Fibroblast of villous mesenchyme (primary cell): ENCODE measurements around the gene AMMECR1. TPM values are rescaled to one million over a fixed set of nuclear protein-coding genes. Genes with fewer than 3 reads are reported as not detected.

ENCODE experiments used
- DNase-seq: peaks from one replicate; pipeline ENCODE4 v3.0.0-alpha.2; 2010; ENCODE audit warnings: low read depth
- H3K4me3 ChIP-seq: 2 replicates; pipeline ENCODE4 v1.5.1; 2011; ENCODE audit warnings: low read depth, mild to moderate bottlenecking, low read length
- total RNA-seq: library from RNA; depleted of rRNA; stranded (reverse); fragments of >200 nt; gene quantifications from 2 replicates; pipeline ENCODE4 v1.2.3, GENCODE V29; 2012
- TF ChIP-seq, protein P1 (sequence below): IDR thresholded peaks from 2 replicates; pipeline ENCODE4 v1.5.1; 2012; ENCODE audit warnings: low read depth, mild to moderate bottlenecking, low read length; ENCODE audit not compliant: insufficient read depth

AMMECR1 gene
- total RNA-seq: 21.6 and 24.8 TPM in 2 replicates

GRCh38 chrX:110317820-110318663 is at the start of gene AMMECR1:
Gene AMMECR1, minus strand, starts transcription at chrX:110318085. Its CDS starts 14 bp downstream, at chrX:110318071.
- peak within 1 kb of the TSS; percentile 83 for H3K4me3 ChIP-seq
- TF ChIP-seq, protein P1, sequence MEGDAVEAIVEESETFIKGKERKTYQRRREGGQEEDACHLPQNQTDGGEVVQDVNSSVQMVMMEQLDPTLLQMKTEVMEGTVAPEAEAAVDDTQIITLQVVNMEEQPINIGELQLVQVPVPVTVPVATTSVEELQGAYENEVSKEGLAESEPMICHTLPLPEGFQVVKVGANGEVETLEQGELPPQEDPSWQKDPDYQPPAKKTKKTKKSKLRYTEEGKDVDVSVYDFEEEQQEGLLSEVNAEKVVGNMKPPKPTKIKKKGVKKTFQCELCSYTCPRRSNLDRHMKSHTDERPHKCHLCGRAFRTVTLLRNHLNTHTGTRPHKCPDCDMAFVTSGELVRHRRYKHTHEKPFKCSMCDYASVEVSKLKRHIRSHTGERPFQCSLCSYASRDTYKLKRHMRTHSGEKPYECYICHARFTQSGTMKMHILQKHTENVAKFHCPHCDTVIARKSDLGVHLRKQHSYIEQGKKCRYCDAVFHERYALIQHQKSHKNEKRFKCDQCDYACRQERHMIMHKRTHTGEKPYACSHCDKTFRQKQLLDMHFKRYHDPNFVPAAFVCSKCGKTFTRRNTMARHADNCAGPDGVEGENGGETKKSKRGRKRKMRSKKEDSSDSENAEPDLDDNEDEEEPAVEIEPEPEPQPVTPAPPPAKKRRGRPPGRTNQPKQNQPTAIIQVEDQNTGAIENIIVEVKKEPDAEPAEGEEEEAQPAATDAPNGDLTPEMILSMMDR: no peak
- DNase-seq: peak; percentile 80

- TF ChIP-seq, protein P1: no peak
- no peak for DNase-seq
- H3K4me3 ChIP-seq: no peak overlapping the region
Observed at GRCh38 chrX:110363244-110363643, 45.4 kb upstream of the AMMECR1 start.

DNA sequence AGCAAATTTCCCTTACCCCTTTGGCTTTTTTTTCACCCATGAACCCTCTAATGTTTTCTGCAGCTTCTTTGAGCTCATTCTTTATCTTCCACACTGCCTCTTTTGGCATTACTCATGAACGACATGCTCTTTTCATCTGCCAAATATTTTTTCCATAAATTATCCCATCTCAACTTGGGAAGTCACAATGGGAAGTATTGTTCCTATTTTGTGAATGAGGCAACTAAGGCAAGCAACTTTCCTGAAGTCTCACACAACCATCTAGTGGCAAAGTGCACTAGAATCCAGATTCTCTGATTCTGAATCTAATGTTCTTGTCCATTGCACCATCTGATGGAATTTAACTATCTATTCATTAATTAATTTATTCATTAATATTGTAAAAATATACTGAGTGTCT is 41.4 kb upstream of the AMMECR1 start:
- H3K4me3 ChIP-seq: no peak overlapping the region
- no peak for DNase-seq
- TF ChIP-seq, protein P1: no peak

DNA sequence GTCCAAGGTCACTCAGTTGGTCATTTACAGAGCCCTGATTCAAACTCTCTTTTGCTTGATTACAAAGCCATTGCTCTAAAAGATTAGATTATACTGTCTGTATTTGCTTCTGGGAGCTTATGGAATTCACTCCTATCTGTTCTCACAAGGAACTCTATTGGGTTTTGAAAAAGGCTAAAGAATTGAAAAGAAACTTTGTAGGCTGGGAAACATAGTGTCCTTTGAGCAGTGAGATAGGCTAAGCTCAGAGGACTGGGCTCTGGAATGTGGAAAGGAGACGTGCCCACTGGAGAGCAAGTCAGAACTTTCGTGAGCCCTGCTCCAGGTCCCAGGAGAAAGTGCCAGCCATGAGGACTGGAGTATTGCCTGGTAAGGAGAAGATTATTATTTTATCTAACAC is 40.7 kb upstream of the AMMECR1 start, which contains the start of gene RTL9:
Gene RTL9 (plus strand): TSS at position 301 of the 400 bp plus-strand sequence. CDS start 91,770 bp downstream, outside the sequence.
- no peak within 1 kb of the TSS for H3K4me3 ChIP-seq
- TF ChIP-seq, protein P1: no peak
- DNase-seq: no peak

GRCh38 chrX:110346681-110347080 is 28.8 kb upstream of the AMMECR1 start:
- no peak overlapping the region for H3K4me3 ChIP-seq
- peak; percentile 48 for DNase-seq
- TF ChIP-seq, protein P1: peak; percentile 26

- TF ChIP-seq, protein P1: no peak
- H3K4me3 ChIP-seq: no peak overlapping the region
- DNase-seq: peak; percentile 92
Observed at GRCh38 chrX:110341189-110342035, 23.5 kb upstream of the AMMECR1 start.
